ENCODE measurements around the gene PDE6A. TPM values are rescaled to one million over a fixed set of nuclear protein-coding genes. Genes with fewer than 3 reads are reported as not detected.
"Not testable (repeated sequence)": the region's sequence is repeated elsewhere in the genome, so short reads cannot be mapped to it uniquely, and the experiment has no call there.

Gene PDE6A
- total and polyA plus RNA-seq, 2 of the 13 experiments (the other 11 are each of a cell fraction or from before 2014, with no cell fraction given) = 0.01 TPM; not detected in 1

DNA sequence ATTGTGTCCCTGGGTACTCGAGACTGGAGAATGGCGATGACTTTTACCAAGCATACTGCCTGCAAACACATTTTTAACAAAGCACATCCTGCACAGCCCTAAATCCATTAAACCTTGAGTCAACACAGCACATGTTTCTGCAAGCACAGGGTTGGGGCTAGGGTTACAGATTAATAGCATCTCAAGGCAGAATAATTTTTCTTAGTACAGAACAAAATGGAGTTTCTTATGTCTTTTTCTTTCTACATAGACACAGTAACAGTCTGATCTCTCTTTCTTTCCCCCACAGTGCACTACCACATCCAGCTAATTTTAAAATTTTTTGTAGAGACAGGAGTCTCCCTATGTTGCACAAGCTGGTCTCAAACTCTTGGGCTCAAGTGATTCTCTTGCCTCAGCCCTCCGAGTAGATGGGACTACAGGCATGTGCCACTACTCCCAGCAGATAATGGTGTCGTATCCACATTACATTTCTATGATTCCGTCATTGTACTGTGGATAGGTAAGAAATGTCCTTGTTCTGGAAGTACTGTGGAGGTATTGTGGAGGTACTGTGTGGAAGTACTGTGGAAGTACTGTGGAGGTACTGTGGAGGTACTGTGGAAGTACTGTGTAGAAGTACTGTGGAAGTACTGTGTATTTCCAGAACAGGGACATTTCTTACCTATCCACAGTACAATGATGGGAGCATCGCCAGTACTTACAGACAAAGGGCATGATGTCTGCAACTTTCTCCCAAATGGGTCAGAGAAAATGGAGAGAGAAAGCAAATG lies 1.2 kb downstream of the PDE6A start:
- H3K9me3 ChIP-seq (ENCODE audit: low read length); H3K79me2 ChIP-seq (ENCODE audit: insufficient read depth, low read length); POLR2A ChIA-PET; intact Hi-C loops (cut with micrococcal nuclease; ENCODE audit: unreplicated experiment); H3K4me3 ChIP-seq (replicated peaks in 1 of 3; ENCODE audit: insufficient read depth in 1 of 3, low read depth in 2 of 3, low read length in 3 of 3); FAIRE-seq; H2AFZ ChIP-seq (ENCODE audit: low read length); H3K27ac ChIP-seq (ENCODE audit: extremely low read length, insufficient read depth, low read length); CTCF ChIA-PET (ENCODE audit: low intra/inter-chr PET ratio, low total read pairs); H3K36me3 ChIP-seq (replicated peaks in 1 of 2; ENCODE audit: control insufficient read depth in 1 of 2, insufficient read depth in 2 of 2, low read length in 2 of 2); H3K9ac ChIP-seq (ENCODE audit: insufficient read depth, low read depth, low read length); H3K27me3 ChIP-seq (ENCODE audit: control insufficient read depth in 1 of 2, insufficient read depth in 2 of 2, low read length in 2 of 2); H3K4me2 ChIP-seq (ENCODE audit: low read depth, low read length); in situ Hi-C loops (cut with HindIII; ENCODE audit: extremely low pct_ligation_motif_present, low pct_unique_long_range_greater_than_20kb); DNase-seq (ENCODE audit: low spot score); BruUV-seq (replicated peaks); ATAC-seq; H4K20me1 ChIP-seq (ENCODE audit: insufficient read depth, low read length): not testable (repeated sequence)
- peaks cover 52% of the 10 kb centered on the region for H3K4me1 ChIP-seq (ENCODE audit: insufficient read depth, low read length)
- 74% methylated on average over 4 of the region's 6 CpGs for WGBS (ENCODE audit: low lambda C conversion rate)
- TF ChIP-seq ZSCAN21 (CRISPR knock-in tag; IDR thresholded peaks at IDR 0.05; ENCODE audit: borderline replicate concordance) = peak; percentile 96

DNA sequence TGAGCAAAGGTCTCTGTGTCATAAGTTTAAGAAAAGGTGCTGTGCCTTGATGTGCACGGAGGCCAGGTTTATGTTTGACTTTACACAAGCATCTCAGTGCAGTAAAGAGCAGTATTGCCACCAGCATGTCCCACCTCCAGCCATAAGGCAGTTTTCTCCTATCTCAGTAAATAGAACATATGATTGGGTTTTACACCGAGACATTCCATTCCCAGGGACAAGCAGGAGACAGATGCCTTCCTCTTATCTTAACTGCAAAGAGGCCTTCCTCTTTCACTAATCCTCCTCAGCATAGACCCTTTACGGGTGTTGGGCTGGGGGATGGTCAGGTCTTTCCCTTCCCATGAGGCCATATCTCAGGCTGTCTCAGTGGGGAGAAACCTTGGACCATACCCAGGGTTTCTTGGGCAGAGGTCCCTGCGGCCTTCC lies 1.8 kb downstream of the PDE6A start:
- H3K27me3 ChIP-seq (ENCODE audit: control insufficient read depth in 1 of 2, insufficient read depth in 2 of 2, low read length in 2 of 2); H4K20me1 ChIP-seq (ENCODE audit: insufficient read depth, low read length); DNase-seq (ENCODE audit: low spot score); H3K79me2 ChIP-seq (ENCODE audit: insufficient read depth, low read length); H3K27ac ChIP-seq (ENCODE audit: extremely low read length, insufficient read depth, low read length); POLR2A ChIA-PET; H3K4me3 ChIP-seq (replicated peaks in 1 of 3; ENCODE audit: insufficient read depth in 1 of 3, low read depth in 2 of 3, low read length in 3 of 3); H2AFZ ChIP-seq (ENCODE audit: low read length); in situ Hi-C loops (cut with HindIII; ENCODE audit: extremely low pct_ligation_motif_present, low pct_unique_long_range_greater_than_20kb); CTCF ChIA-PET (ENCODE audit: low intra/inter-chr PET ratio, low total read pairs); FAIRE-seq; BruUV-seq (replicated peaks); ATAC-seq; intact Hi-C loops (cut with micrococcal nuclease; ENCODE audit: unreplicated experiment); H3K36me3 ChIP-seq (replicated peaks in 1 of 2; ENCODE audit: control insufficient read depth in 1 of 2, insufficient read depth in 2 of 2, low read length in 2 of 2); H3K9me3 ChIP-seq (ENCODE audit: low read length); H3K9ac ChIP-seq (ENCODE audit: insufficient read depth, low read depth, low read length): not testable (repeated sequence)
- peak overlapping the region; percentile 27 for H3K4me2 ChIP-seq (ENCODE audit: low read depth, low read length)
- 0% methylated on average over 4 of the region's 4 CpGs for WGBS (ENCODE audit: low lambda C conversion rate)
- peaks cover 58% of the 10 kb centered on the region for H3K4me1 ChIP-seq (ENCODE audit: insufficient read depth, low read length)
